Measurements from ENCODE around the gene DCTN5.
"Not testable (repeated sequence)": the region's sequence is repeated elsewhere in the genome, so short reads cannot be mapped to it uniquely, and the experiment has no call there.

The DCTN5 gene

DNA sequence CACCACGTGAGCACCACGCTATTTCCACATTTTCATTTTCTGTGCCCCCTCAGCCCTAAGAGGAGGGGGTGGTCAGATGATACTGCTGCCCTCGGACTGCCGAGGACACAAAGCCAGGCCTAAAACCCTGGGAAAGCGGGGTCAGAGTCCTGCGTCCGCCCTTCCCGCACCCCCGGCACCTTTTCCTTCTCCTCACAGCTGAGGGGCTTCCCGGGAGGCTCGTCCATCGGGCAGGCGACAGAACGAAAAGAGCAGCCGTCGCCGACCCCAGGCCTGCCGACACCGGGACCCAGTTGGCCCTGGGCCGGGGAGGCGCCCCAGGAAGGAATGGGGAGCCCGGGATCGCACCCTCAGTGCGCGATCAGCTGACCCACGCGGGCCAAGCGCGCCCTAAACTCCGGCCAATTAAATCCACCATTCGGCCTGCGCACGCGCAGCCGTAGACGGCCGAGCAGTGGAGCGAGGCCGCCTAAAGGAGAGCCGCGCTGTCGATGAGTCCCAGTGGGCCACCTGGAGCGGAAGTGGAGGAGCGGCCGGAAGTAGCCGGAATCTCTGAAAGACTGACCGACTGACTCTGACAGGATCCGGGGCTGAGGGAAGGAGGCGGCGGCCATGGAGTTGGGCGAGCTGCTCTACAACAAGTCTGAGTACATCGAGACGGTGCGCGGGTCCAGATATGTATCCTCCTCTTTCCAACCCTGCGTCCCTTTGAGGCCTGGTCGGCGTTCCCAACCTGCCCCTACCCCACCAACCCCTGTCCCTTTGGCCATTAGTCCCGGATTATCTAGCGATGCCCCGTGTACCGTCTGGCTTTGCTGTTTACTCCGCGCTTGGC is at the start of gene DCTN5, which contains the start of gene PALB2:
DCTN5 (plus strand) TSS at position 536 of the 835 bp plus-strand sequence; CDS start at position 613, 77 bp downstream.
PALB2 (minus strand) TSS at position 380 of the 835 bp plus-strand sequence; CDS start at position 227, 153 bp downstream.
- DNase-seq, result peak; percentile 95

DNA sequence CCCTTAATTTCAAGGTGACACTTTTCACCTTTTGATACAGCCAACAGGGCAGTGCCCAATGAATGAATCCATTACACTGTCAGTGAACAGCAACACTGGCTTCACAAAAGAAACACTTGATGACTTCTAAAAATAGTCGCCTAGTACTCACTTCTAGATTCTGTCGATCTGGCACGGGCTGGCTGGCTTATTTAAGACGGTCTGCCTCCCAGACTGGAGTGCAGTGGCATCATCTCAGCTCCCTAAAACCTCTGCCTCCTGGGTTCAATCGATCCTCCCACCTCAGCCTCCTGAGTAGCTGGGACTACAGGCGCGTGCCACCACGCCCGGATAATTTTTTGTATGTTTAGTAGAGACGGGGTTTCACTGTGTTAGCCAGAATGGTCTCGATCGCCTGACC is 47.1 kb upstream of the DCTN5 start:
- no peak for DNase-seq

DNA sequence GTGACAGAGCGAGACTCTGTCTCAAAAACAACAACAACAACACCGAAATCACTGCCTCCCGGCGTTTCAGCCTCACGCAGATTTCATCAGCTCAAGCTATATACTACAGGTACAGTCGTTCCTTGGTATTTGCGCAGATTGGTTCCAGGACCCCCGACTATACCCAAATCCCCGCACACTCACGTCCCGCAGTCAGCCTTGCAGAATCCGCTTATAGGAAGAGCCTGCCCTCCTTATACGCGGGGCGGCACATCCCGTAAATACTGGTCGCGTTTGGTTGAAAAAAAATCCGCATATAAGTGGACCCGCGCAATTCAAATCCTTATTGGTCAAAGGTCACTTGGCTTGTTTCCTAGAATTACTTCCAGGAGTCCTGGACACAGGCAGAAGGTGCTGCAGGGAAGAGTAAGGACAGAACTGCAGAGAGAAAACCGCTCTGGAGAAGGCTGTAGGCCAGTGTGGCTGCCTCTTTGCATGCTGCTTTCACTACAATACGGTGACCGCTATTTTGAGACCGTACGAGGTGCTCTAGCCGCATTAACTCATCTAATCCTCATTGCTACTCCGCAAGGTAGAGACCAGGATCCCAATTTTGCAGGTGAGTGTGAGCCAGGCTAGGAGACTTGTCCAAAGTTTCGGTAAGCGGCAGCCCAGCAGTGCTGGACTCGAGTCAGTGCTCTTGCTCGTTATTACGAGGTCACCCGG is 45.9 kb upstream of the DCTN5 start:
- DNase-seq, result no peak

DNA sequence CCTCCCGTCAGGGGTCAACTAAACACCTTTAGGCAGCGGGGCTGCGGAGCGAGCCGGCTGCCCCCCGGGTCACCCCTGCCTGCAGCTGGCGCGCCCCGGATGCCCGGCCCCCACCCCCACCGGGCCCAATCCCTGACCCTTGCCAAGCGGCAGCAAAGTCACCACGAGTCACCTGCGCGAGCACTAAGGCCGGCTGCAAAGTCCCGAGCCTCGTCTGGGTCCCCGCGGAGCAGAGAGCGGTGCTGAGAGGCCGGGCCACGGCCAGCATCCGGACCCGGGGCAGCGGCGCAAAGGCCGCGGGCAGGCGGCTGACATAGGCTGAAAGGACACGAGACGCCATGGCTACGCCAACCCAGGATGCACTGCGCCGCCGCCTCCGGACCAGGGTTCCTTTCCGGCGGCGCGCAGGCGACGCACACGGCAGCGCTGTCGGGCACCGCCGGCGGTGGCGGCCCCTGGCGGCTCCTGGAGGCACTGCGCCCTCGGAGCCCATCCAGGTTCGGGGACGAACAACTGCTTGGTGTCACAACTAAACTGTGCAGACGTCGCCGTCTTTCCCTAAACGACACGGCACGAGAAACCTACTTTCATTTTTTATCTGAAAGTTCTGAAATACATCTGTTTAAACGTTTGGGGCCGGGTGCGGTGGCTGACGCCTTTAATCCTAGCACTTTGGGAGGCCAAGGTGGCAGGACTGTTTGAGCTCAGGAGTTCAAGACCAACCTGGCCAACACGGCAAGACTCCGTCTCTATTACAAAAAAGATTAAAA is 45.1 kb upstream of the DCTN5 start, which contains the start of gene NDUFAB1:
NDUFAB1 (minus strand) TSS at position 366 of the 770 bp plus-strand sequence; CDS start at position 340, 26 bp downstream.
- DNase-seq, result peak; percentile 94

- peak; percentile 25 for DNase-seq
Measured at GRCh38 chr16:23597003-23597756, 44.1 kb upstream of the DCTN5 start.

- no peak for DNase-seq
Measured at GRCh38 chr16:23607726-23608125, 33.5 kb upstream of the DCTN5 start.

GRCh38 chr16:23608194-23608593 is 33.1 kb upstream of the DCTN5 start:
- no peak for DNase-seq

- DNase-seq, result no peak
Measured at GRCh38 chr16:23609929-23610328, 31.3 kb upstream of the DCTN5 start.

DNA sequence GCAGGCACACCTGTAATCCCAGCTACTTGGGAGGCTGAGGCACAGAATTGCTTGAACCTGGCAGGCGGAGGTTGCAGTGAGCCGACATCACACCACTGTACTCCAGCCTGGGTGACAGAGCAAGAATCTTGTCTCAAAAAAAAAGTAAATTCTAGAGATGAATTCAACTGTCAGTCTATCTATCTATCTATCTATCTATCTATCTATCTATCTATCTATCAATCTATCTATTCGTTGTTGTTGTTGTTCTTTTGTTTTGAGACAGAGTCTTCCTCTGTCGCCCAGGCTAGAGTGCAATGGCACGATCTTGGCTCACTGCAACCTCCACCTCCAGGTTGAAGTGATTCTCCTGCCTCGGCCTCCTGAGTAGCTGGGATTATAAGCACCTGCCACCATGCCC is 30.4 kb upstream of the DCTN5 start:
- DNase-seq, result not testable (repeated sequence)

DNA sequence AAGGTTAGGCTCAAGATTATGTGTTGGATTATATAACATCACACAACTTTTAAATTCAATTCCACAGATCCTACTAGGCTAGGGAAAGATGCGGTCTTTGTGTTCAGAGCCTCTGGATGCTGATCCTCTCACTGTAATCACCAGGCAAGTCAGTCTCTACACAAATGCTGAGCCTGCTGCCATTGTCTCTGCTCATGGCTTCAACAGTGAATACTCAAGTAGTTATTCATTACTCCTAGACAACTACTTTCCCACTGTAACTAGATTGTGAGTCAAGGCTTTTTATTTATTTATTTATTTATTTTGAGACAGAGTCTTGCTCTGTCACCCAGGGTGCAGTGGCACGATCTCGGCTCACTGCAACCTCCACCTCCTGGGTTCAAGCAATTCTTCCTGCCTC is 29.3 kb upstream of the DCTN5 start:
- DNase-seq, result no peak

GRCh38 chr16:23615805-23616204 is 25.5 kb upstream of the DCTN5 start:
- no peak for DNase-seq

GRCh38 chr16:23624092-23624491 is 17.2 kb upstream of the DCTN5 start:
- no peak for DNase-seq

- no peak for DNase-seq
Measured at GRCh38 chr16:23629516-23629915, 11.8 kb upstream of the DCTN5 start.

GRCh38 chr16:23631874-23632273 is 9.4 kb upstream of the DCTN5 start:
- not testable (repeated sequence) for DNase-seq

DNA sequence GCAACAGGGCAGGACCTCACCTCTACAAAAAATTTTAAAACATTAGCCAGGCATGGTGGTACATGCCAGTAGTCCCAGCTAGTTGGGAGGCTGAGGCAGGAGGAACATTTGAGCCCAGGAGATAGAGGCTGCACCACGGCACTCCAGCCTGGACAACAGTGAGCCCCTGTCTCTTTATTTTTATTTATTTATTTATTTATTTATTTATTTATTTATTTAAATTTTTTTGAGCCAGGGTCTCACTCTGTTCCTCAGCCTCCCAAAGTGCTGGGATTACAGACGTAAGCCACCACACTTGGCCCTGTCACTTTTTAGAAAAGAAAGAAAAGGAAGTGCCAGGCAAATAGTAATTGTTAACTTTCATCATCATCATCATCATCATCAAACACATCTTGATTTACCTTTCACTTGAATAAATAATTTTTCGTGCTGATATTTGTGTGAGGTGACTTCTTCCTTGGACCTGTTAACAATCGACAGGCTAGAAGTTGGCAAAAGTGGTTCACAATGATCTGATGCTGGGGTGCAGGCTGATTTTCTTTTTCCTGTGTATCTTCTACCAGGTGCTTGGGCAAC is 6.7 kb upstream of the DCTN5 start:
- DNase-seq, result no peak

DNA sequence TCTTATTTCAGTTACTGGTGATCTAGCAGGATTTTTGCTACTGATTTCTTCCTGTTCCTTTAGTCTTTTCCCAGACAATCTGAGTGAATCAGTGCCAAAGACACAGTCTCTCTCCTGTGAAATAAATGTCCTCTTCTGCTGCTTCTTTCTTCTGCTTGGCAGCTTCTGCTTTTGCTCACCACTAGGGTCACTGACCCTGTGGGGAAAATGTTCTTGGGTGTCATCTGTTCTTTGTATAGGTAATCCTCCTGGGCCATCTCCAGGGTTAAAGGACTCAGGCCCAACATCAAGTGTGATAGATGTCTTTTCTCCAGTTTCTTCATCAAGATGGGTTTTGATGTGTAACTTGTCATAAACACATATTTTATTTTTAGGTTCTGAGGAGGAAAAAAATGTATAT is 5.3 kb upstream of the DCTN5 start:
- no peak for DNase-seq

- no peak for DNase-seq
Measured at GRCh38 chr16:23640615-23640930, 693 bp upstream of the DCTN5 start.

DNA sequence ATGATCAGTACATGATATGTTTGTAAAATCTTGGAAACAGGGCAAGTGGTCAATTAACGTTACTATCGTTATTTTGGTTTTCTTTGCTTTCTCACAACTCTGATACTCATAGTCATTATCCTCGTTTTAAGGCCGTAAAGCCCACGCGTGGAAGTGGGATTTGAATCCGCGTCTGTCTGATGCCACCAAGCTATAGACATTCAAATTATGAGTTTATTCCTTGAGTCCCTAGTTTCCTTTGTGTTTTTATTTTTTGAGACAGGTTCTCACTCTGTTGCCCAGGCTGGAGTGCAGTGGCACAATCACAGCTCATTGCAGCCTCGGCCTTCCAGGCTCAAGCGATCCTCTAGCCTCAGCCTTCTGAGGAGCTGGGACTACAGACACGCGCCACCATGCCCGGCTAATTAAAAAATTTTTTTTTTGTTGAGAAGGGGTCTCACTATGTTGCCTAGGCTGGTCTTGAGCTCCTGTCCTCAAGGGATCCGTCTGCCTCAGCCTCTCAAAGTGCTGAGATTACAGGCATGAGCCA is 1.0 kb downstream of the DCTN5 start:
- no peak for DNase-seq

GRCh38 chr16:23650674-23651416 is 9.6 kb downstream of the DCTN5 start:
- DNase-seq, result peak; percentile 27

DNA sequence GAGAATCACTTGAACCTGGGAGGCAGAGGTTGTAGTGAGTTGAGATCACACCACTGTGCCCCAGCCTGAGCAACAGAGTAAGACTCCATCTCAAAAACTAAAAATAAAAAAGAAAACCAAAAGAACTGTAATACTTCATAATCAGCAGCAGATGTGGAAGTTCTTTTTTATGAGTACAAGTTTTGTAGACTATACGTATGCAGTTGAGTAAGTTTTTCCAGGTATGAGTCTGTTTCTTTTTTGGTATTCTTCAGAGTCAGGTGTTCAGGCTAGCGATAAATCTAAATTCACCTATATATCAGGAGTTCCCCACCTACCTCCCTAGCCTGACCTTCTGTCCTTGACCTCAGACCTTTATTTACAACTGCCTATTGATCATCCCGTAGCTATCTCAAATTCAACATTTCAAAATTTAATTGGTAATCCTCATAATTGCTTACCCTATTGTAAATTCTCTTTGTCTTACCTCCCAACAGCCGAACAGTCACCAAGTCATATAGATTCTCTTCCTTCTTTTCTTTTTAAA is 10.7 kb downstream of the DCTN5 start:
- DNase-seq, result no peak

- peak; percentile 34 for DNase-seq
Measured at GRCh38 chr16:23663918-23664317, 22.7 kb downstream of the DCTN5 start.

Data from activated CD4-positive, alpha-beta T cell treated with anti-CD3 and anti-CD28 coated beads, Interleukin-2, amount 50 U/mL, for 16 hours (primary cell).